ENCODE results near the gene EIF5A. TPM values are rescaled to one million over a fixed set of nuclear protein-coding genes. Genes with fewer than 3 reads are reported as not detected.
A peak's percentile ranks its signal among the peaks of the same experiment; 100 is the strongest.

The EIF5A gene
- total and polyA plus RNA-seq, 2 donors, result 305 to 324 TPM

- Histone ChIP-seq H3K9me3 (ENCODE audit: control insufficient read depth in 2 of 2, insufficient read depth in 1 of 2, low read length in 1 of 2) (no peaks in the 10 kb centered on the region), H3K4me3 (ENCODE audit: low read length in 2 of 2) (no peak overlapping the region), H3K4me1 (ENCODE audit: control insufficient read depth in 2 of 2, insufficient read depth in 2 of 2, low read length in 2 of 2) (peaks cover 11 to 30% of the 10 kb centered on the region in 2 donors), H3K27ac (ENCODE audit: low read depth in 1 of 2, low read length in 1 of 2) (no peak overlapping the region), H3K36me3 (ENCODE audit: control insufficient read depth in 2 of 2, insufficient read depth in 2 of 2, low read length in 1 of 2) (peaks cover 21 to 29% of the 10 kb centered on the region in 2 donors), H3K27me3 (ENCODE audit: control insufficient read depth in 2 of 2, insufficient read depth in 1 of 2, low read length in 1 of 2) (peaks cover 0 to 11% of the 10 kb centered on the region in 2 donors)
- WGBS, result 97% methylated on average over 37 of the region's 37 CpGs
- no peak for DNase-seq (ENCODE audit: low read depth in 6 of 9, low spot score in 9 of 9)
Measured at GRCh38 chr17:7352910-7353635, 45.6 kb downstream of the EIF5A start.

- peaks cover 12 to 17% of the 10 kb centered on the region in 2 donors for H3K36me3 ChIP-seq (ENCODE audit: control insufficient read depth in 2 of 2, insufficient read depth in 2 of 2, low read length in 1 of 2)
- peaks cover 11 to 30% of the 10 kb centered on the region in 2 donors for H3K4me1 ChIP-seq (ENCODE audit: control insufficient read depth in 2 of 2, insufficient read depth in 2 of 2, low read length in 2 of 2)
- WGBS, result 97% methylated on average over 9 of the region's 9 CpGs
- no peak overlapping the region for H3K27ac ChIP-seq (ENCODE audit: low read depth in 1 of 2, low read length in 1 of 2)
- DNase-seq (ENCODE audit: low read depth in 6 of 9, low spot score in 9 of 9), result no peak
- peaks cover 0 to 11% of the 10 kb centered on the region in 2 donors for H3K27me3 ChIP-seq (ENCODE audit: control insufficient read depth in 2 of 2, insufficient read depth in 1 of 2, low read length in 1 of 2)
- H3K9me3 ChIP-seq (ENCODE audit: control insufficient read depth in 2 of 2, insufficient read depth in 1 of 2, low read length in 1 of 2), result no peaks in the 10 kb centered on the region
- H3K4me3 ChIP-seq (ENCODE audit: low read length in 2 of 2), result no peak overlapping the region
Measured at GRCh38 chr17:7354262-7354843, 46.9 kb downstream of the EIF5A start.

- Histone ChIP-seq H3K36me3 (ENCODE audit: control insufficient read depth in 2 of 2, insufficient read depth in 2 of 2, low read length in 1 of 2) (peaks cover 8 to 12% of the 10 kb centered on the region in 2 donors), H3K9me3 (ENCODE audit: control insufficient read depth in 2 of 2, insufficient read depth in 1 of 2, low read length in 1 of 2) (no peaks in the 10 kb centered on the region), H3K4me3 (ENCODE audit: low read length in 2 of 2) (no peak within 1 kb of the TSS), H3K4me1 (ENCODE audit: control insufficient read depth in 2 of 2, insufficient read depth in 2 of 2, low read length in 2 of 2) (peaks cover 11 to 24% of the 10 kb centered on the region in 2 donors), H3K27ac (ENCODE audit: low read depth in 1 of 2, low read length in 1 of 2) (no peak within 1 kb of the TSS), H3K27me3 (ENCODE audit: control insufficient read depth in 2 of 2, insufficient read depth in 1 of 2, low read length in 1 of 2) (peaks cover 0 to 11% of the 10 kb centered on the region in 2 donors)
- no peak for DNase-seq (ENCODE audit: low read depth in 6 of 9, low spot score in 9 of 9)
- WGBS, result 91% methylated on average over 10 of the region's 10 CpGs
Measured at GRCh38 chr17:7355053-7355452, 47.6 kb downstream of the EIF5A start, which contains the start of gene TMEM95. Gene TMEM95 (plus strand): TSS chr17:7355156. CDS start chr17:7355205, 49 bp downstream.

GRCh38 chr17:7355573-7355972 is 48.1 kb downstream of the EIF5A start:
- Histone ChIP-seq H3K4me1 (ENCODE audit: control insufficient read depth in 2 of 2, insufficient read depth in 2 of 2, low read length in 2 of 2) (peaks cover 11 to 24% of the 10 kb centered on the region in 2 donors), H3K27ac (ENCODE audit: low read depth in 1 of 2, low read length in 1 of 2) (no peak overlapping the region), H3K36me3 (ENCODE audit: control insufficient read depth in 2 of 2, insufficient read depth in 2 of 2, low read length in 1 of 2) (peaks cover 3 to 12% of the 10 kb centered on the region in 2 donors), H3K9me3 (ENCODE audit: control insufficient read depth in 2 of 2, insufficient read depth in 1 of 2, low read length in 1 of 2) (no peaks in the 10 kb centered on the region), H3K27me3 (ENCODE audit: control insufficient read depth in 2 of 2, insufficient read depth in 1 of 2, low read length in 1 of 2) (peaks cover 0 to 11% of the 10 kb centered on the region in 2 donors), H3K4me3 (ENCODE audit: low read length in 2 of 2) (no peak overlapping the region)
- no peak for DNase-seq (ENCODE audit: low read depth in 6 of 9, low spot score in 9 of 9)
- WGBS, result 92% methylated on average over 8 of the region's 8 CpGs

- H3K27ac ChIP-seq (ENCODE audit: low read depth in 1 of 2, low read length in 1 of 2), result no peak overlapping the region
- WGBS, result 14% methylated on average over 12 of the region's 12 CpGs
- H3K36me3 ChIP-seq (ENCODE audit: control insufficient read depth in 2 of 2, insufficient read depth in 2 of 2, low read length in 1 of 2), result peaks cover 0 to 8% of the 10 kb centered on the region in 2 donors
- H3K4me3 ChIP-seq (ENCODE audit: low read length in 2 of 2), result no peak overlapping the region
- no peaks in the 10 kb centered on the region for H3K9me3 ChIP-seq (ENCODE audit: control insufficient read depth in 2 of 2, insufficient read depth in 1 of 2, low read length in 1 of 2)
- peaks cover 0 to 11% of the 10 kb centered on the region in 2 donors for H3K27me3 ChIP-seq (ENCODE audit: control insufficient read depth in 2 of 2, insufficient read depth in 1 of 2, low read length in 1 of 2)
- H3K4me1 ChIP-seq (ENCODE audit: control insufficient read depth in 2 of 2, insufficient read depth in 2 of 2, low read length in 2 of 2), result peaks cover 11 to 23% of the 10 kb centered on the region in 2 donors
- peak; percentile 60 to 92 (median 79) for DNase-seq (ENCODE audit: low read depth in 6 of 9, low spot score in 9 of 9)
Measured at GRCh38 chr17:7356072-7356549, 48.7 kb downstream of the EIF5A start.

GRCh38 chr17:7356756-7357155 is 49.3 kb downstream of the EIF5A start:
- H3K4me1 ChIP-seq (ENCODE audit: control insufficient read depth in 2 of 2, insufficient read depth in 2 of 2, low read length in 2 of 2), result peaks cover 5 to 20% of the 10 kb centered on the region in 2 donors
- DNase-seq (ENCODE audit: low read depth in 6 of 9, low spot score in 9 of 9), result no peak
- peaks cover 0 to 11% of the 10 kb centered on the region in 2 donors for H3K27me3 ChIP-seq (ENCODE audit: control insufficient read depth in 2 of 2, insufficient read depth in 1 of 2, low read length in 1 of 2)
- peaks cover 0 to 5% of the 10 kb centered on the region in 2 donors for H3K36me3 ChIP-seq (ENCODE audit: control insufficient read depth in 2 of 2, insufficient read depth in 2 of 2, low read length in 1 of 2)
- no peak overlapping the region for H3K27ac ChIP-seq (ENCODE audit: low read depth in 1 of 2, low read length in 1 of 2)
- H3K9me3 ChIP-seq (ENCODE audit: control insufficient read depth in 2 of 2, insufficient read depth in 1 of 2, low read length in 1 of 2), result no peaks in the 10 kb centered on the region
- WGBS, result 90% methylated on average over 8 of the region's 8 CpGs
- H3K4me3 ChIP-seq (ENCODE audit: low read length in 2 of 2), result no peak overlapping the region

GRCh38 chr17:7357381-7357780 is 50.0 kb downstream of the EIF5A start:
- Histone ChIP-seq H3K27ac (ENCODE audit: low read depth in 1 of 2, low read length in 1 of 2) (no peak overlapping the region), H3K36me3 (ENCODE audit: control insufficient read depth in 2 of 2, insufficient read depth in 2 of 2, low read length in 1 of 2) (peaks cover 0 to 5% of the 10 kb centered on the region in 2 donors), H3K4me1 (ENCODE audit: control insufficient read depth in 2 of 2, insufficient read depth in 2 of 2, low read length in 2 of 2) (peaks cover 3 to 15% of the 10 kb centered on the region in 2 donors), H3K9me3 (ENCODE audit: control insufficient read depth in 2 of 2, insufficient read depth in 1 of 2, low read length in 1 of 2) (no peaks in the 10 kb centered on the region), H3K4me3 (ENCODE audit: low read length in 2 of 2) (no peak overlapping the region), H3K27me3 (ENCODE audit: control insufficient read depth in 2 of 2, insufficient read depth in 1 of 2, low read length in 1 of 2) (peaks cover 0 to 14% of the 10 kb centered on the region in 2 donors)
- WGBS, result 97% methylated on average over 2 of the region's 2 CpGs
- no peak for DNase-seq (ENCODE audit: low read depth in 6 of 9, low spot score in 9 of 9)

- no peak for DNase-seq (ENCODE audit: low read depth in 6 of 9, low spot score in 9 of 9)
- H3K4me1 ChIP-seq (ENCODE audit: control insufficient read depth in 2 of 2, insufficient read depth in 2 of 2, low read length in 2 of 2), result no peaks in the 10 kb centered on the region
- H3K36me3 ChIP-seq (ENCODE audit: control insufficient read depth in 2 of 2, insufficient read depth in 2 of 2, low read length in 1 of 2), result no peaks in the 10 kb centered on the region
- WGBS, result 85% methylated on average over 3 of the region's 3 CpGs
- H3K27ac ChIP-seq (ENCODE audit: low read depth in 1 of 2, low read length in 1 of 2), result no peak overlapping the region
- H3K4me3 ChIP-seq (ENCODE audit: low read length in 2 of 2), result no peak overlapping the region
- H3K27me3 ChIP-seq (ENCODE audit: control insufficient read depth in 2 of 2, insufficient read depth in 1 of 2, low read length in 1 of 2), result peaks cover 0 to 6% of the 10 kb centered on the region in 2 donors
- H3K9me3 ChIP-seq (ENCODE audit: control insufficient read depth in 2 of 2, insufficient read depth in 1 of 2, low read length in 1 of 2), result no peaks in the 10 kb centered on the region
Measured at GRCh38 chr17:7361906-7362305, 54.5 kb downstream of the EIF5A start.
